Posterior cingulate gyrus (tissue), 11 donors: ENCODE results near the gene SHB.

Experiments
- DNase-seq, 10 donors: peaks; one replicate each; pipeline versions ENCODE4 v3.0.0 to v3.0.0-alpha.2; 2020 to 2021; ENCODE audit warnings: mixed read lengths in 3 of 10
- intact Hi-C: fragments of 100-400 bp; cut with DNase I; formaldehyde crosslinking; loops from one replicate; pipeline ENCODE4 v1.15.1; 2023

The SHB gene

DNA sequence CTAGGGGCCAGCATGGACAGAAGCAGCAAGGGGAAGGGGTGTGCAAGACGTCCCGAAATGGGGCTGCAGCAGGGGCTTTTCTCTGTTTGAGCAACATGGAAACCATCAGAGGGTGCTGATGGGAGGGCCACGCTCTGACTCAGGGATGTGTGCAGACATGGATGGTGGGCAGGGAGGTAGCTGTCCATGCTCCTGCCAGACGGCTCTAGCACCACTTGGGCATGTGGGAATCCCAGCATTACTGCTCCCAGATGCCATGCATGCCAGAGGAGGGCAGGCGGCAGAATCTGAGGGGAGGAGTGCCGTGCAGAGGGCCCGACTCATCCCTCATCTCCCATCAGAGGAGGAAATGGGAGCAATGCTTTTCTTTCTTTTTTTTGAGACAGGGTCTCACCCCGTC, 119.5 kb downstream of the SHB start:
- peak in 2 of 10 donors; percentile 57 to 86 for DNase-seq
- intact Hi-C loops = no loop called here

DNA sequence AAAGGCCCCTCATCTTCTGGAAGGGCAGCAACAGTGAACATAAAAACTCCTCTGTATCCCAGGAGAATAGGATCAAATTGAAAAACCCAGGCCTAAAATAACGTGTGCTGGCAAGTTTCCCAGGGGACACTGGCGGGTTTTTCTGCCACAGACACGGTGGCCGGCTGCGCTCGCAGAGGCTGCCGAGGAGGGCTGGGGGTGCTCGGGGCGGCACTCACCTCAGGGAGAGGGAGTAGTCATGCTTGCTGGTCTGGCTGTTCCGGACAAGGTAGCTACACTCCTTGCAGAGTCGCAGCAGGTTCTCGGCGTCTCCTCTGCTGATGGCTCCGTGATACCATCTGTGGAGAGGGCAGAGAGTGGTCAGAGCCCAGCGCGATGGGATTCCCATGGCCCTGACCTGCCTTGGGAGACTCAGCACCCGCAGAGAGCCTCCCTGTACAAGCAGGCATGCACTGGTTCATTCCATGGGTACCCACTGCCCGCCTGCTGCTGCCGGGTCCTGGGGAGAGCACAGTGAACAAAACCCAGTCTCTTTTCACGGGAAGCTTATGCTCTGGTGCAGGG, 120.5 kb downstream of the SHB start:
- intact Hi-C loops = no loop called here
- peak in 2 of 10 donors; percentile 71 to 80 for DNase-seq

DNA sequence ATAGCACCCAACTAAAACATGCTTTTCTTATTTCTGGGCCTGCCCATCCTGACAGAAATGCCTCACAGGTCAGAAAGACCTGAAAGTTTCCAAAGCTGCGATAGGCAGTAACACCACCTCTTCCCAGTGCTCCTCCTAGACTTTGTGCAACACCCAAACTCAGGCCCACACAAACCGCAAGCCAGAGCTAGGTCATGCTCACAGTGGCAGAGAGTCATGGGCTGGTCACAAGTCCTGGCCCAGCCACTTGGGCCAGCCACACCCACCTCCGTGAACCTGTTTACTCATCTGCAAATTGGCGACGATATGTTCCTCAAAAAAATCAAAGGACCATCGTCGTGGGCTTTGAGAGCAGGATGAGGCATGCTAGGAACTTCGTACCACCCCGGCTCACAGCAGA, 121.0 kb downstream of the SHB start:
- DNase-seq = peak in 2 of 10 donors; percentile 3 to 27
- intact Hi-C loops = no loop called here

DNA sequence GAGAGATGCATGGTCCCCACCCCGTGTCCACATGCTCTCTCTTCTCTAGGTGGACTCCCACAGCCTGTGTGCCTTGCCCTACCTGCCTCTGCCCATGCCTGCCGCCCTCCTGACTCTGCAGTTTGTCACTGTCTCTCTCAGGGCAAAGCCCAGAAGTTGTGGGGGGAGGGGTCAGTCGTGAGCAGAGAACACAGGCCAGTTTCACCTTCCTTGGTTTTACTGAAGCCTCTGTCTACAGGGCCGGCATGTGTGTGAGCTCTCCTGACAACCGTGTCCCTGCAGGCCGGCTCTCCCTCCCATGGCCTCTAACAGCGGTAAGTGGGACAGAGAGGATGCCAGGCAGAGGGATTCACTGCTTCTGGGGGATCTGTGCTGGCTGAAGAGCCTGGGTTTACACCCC, 121.6 kb downstream of the SHB start:
- intact Hi-C loops = no loop called here
- DNase-seq = peak in 2 of 10 donors; percentile 53 to 70

DNA sequence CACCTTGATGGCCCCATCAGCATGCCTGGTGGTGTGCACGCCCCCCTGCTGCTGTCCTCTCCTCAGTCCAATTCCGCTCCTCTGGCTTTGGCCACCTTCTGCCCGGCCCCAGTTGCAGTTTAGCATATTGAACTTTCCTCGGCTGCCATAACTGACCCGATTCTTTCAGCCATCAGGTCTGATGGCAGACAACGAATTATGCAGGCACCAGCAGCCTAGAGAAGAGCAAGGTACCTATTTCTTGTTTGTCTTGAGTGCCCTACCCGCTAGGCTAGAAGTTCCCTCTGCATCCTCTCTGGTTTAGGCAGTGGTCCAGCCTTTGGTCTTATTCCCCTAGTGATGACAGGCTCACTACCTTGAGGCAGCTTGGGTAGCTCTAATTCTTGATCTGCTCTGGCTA, 122.1 kb downstream of the SHB start:
- intact Hi-C loops = no loop called here
- peak in 1 of 10 donors; percentile 43 for DNase-seq

DNA sequence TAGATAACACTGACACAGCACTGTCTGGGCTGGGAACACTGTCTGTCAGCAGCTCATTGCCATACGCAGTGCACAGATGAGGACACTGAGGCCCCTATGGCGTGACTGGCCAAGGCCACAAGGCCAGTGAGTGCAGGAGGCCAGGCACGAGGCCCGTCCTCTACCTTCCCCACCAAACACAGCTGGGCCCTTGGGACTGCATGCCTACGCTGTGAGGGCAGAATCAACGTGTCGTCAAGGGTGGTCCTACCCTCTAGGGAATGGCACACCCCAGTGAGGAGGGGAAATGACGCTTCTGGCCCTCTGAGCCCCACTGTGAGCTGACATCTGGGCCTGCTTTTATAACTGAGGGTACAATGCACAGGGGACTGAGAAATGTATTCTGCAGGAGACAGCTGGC, 123.0 kb downstream of the SHB start:
- intact Hi-C loops = no loop called here
- DNase-seq = peak in 1 of 10 donors; percentile 55

DNA sequence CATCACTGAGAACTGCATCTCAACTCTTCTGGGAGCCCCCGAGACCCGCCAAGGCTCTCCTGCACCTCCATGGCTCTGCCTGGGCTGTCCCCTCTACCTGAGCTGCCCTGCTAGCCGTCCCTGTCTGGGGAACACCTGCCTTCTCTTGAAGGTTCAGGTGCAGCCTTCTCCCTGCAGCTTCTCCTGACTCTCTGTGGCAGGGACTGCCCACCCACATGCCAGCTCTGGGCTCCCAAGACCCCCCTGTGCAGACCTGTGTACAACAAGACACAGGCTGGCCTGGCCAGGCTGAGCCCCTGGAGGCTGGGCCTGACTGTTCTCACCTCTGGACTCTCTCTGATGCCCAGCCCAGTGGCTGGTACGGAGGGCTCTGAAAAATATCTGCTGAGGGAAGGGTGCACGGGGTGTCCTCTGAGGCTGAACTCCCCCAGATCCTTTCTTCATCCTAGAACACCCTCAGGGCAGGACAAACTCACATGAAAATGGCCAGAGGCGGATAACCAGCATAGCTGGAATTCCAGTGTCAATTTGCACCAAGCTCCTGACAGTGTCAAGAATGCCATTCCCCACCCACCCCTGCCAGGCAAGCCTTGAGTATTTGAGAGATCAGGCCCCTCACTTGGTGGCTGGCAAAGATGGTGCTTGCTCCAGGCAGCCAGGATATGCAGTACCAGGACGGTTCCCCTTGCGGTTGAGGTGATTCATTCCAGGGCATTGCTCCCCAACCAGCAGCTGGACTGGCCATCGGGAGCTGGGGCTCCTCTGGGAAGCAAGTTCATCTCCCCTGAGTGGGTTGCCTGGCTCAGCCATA, 124.2 kb downstream of the SHB start:
- intact Hi-C loops = no loop called here

DNA sequence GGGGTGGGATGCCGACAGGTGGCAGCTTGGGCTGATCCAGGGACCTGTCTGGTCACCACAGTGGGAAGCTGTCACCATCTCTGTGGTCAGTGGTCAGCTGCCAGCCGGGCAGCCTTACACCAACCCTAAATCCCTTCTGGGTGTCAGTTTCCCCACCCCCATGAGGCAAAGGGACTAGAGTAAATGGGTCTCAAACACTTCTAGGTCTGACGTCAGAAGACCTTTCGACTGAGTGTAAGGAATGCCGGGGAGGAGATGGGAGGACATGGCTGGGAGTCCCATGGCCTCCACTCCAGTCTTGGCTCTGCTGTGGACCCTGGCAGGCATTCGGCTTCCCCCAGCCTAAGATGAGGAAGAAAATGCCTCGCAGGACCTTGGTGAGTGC, 124.8 kb downstream of the SHB start:
- DNase-seq = no peak

More for the DNA sequence above, 124.2 kb downstream of the SHB start:
- peak in 2 of 10 donors; percentile 61 to 76 for DNase-seq

DNA sequence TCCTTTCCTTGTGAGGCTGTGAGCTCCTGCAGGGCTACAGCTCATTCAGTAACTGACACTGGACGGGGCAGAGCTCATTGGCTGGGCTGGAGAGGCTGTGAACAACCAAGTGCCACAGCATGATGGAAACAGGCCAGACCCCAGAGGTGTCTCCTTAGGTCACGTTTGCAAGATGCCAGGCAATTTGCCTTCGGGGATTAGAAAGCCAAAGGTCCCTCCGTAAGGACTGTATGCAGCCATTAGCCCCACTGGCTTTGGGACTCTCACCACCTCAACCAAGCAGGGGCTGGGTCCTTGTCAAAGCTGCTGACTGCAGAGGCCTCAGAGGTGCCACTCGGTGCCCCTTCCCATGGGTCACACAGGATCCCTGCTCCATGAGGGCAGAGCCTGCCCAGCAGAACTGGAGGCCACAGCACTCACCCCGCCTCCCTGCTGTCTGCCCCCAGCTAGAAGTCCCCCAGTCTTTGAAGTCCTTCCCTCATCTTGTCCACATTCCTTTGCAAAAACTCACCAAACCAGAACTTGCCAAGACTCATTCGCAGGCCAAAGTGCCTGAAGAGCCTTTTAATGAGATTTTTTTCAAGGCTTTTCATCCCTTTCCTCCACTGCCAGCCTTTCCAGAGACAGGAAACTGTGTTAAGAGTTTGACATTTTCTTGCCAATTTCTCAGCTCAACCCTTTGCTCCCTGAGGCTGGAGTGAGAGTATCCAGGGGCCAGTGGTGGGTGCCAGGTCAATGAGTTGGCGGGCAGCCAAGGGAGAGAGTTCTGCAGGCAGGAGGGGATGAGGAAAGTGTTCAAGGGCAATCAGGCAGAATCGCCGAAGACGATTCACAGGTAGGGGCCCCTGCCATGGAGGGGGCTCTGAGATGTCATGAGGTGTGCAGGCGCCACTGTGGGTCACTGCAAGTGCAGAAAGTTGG, 125.4 kb downstream of the SHB start:
- DNase-seq = peak in 2 of 10 donors; percentile 77 to 85
- intact Hi-C loops = no loop called here

More for the DNA sequence above, 124.8 kb downstream of the SHB start:
- intact Hi-C loops = no loop called here

DNA sequence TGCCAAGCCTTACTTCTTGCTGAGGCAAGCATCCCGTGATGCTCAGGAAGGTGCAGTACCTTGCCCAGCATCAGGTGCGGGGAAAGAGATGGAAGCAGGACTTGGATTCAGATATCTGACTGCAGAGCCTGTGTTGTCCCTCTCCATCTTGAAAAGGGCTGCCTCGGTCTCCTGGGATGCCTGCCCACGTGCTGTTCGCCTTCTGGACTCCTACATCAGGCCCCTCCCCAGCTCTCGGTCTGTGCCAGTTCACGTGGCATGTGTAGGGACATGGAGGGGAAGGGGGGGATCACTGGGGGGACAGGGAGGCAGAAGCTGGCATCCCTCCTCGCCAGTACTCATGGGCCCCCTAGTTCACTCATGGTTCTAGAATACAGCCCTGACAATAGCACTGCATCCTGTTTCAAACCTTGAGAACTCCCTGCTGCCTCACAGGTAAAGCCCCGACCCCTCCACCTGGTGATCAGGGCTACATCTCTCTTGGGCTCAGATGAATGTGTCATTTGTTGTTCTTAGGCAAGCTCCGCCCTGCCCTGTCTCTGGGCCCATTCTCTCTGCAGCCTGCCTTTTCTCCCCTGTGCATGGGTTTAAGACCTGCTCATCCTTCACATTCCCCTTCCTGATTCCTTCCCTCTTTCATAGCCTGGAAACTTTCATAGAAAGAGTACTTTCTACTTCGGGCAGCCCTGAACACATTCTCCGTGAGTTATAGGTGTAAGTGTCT, 126.2 kb downstream of the SHB start:
- intact Hi-C loops = no loop called here
- DNase-seq = peak in 2 of 10 donors; percentile 70 to 73

DNA sequence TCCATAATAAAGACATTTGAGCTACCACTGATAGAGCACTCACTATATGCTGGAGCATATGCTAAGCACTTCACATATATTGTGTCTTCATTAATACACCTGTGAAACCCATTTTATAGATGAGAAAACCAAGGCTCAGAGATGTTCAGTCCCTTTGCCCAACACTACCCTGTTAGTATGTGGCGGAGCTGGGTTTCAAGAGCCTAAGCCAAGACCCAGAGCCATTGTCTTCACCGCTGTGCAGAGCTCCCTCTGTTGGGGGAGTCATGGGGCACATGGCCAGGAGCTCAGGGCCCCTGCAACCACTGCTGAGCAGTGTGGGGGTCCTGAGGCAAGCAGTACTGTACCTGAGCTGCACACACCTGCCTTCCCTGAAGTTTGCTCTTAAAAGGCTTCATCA, 127.8 kb downstream of the SHB start:
- intact Hi-C loops = no loop called here

DNA sequence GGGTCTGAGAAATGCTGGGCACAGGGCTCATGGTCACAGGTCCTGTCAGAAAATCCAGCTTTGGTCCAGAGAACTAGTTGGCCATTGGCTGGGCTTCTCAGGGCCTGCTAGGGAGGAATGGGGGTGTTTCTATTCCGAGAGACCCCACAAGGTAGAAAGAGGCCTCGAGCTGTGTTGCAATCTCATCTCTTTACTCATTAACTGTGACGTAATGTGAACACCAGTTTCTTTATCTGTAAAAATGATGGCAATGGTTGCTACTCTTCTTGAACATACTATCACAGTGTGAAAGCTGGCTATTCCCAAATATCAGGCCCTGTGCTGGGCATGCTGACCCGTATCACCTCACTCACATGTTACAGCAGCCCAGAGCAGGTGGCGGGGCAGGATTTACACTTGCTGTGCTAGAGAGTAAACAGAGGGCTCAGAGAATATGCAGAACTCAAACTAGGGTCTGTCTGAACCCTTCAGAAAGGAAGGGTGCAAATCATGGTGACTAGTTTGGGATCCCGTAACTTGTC, 129.4 kb downstream of the SHB start:
- peak in 1 of 10 donors; percentile 14 for DNase-seq
- intact Hi-C loops = no loop called here

More for the DNA sequence above, 127.8 kb downstream of the SHB start:
- DNase-seq = peak in 2 of 10 donors; percentile 12 to 48

DNA sequence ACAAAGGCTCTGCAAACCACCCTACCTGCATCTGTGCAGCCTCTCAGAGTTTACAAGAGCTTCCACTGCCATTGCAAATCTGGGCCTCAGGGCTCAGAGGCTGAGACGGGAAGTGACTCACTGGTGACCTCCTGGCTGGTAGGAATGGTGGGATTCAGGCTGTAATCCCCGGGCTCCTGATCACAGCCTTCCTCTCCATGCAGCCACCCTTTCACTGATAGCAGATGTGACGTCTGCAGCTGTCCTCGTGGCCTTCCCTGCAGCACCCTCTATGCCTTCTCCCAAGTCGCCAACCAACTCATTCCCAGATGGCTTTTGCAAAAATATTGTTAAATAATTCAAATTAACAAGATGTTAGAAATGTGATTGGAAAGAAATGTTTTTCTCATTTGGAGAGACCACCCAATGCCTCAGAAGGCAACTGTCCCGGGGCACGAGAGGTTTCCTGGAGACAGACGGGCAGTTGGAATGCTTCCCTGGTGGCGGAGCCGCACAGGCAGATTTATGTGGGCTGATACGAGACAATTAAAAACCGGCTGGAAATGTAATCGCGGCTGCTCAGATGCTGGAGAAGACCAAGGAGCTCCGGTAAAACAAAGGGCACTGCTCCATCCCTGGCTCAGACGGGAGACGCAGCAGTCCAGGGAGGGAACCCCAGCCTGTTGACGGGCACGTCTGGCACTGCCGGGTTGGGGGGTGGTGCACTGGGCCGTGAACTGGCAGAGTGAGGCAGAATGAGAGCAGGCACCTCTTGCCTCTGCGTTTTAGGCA, 130.7 kb downstream of the SHB start:
- intact Hi-C loops = no loop called here
- DNase-seq = peak in 5 of 10 donors; percentile 37 to 84 (median 63)

DNA sequence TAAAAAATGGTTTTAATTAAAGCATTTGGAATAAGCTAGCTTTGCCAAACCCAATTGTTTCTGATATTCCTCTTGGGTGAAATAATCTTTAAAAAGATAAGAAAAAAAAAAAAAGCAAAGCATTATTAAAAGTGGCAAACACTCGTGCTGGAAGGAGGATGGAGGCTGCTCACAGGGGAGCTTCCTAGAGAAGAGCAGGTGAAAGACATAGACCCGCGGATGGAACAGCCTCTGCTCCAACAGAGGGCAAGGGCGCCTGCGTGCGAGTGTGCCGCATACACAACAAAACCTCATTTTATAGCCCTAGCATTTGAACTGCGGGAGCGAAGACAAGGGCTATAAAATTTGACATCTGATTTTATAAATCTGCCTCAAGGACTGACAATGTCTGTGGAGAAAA, 131.7 kb downstream of the SHB start:
- DNase-seq = peak in 2 of 10 donors; percentile 38 to 52
- intact Hi-C loops = no loop called here

DNA sequence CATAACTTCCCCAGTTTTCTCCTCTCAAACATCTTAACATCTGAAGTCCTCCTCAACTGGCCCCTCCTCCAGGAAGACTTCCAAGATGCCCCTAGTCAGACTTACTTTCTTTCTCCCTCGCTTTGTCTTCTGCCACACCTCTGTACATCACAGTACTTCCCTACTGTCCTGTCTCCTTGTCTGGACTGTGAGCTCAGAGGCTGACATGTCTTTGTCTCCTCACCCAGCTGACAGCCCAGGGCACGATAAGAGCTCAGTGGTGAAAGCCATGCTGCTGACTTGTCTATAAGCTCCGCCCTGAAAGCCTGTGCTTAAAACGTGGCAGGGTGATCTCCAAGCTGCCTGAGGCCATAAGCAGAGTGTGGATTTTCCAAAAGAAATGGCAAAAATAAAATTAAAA, 132.1 kb downstream of the SHB start:
- no peak for DNase-seq

DNA sequence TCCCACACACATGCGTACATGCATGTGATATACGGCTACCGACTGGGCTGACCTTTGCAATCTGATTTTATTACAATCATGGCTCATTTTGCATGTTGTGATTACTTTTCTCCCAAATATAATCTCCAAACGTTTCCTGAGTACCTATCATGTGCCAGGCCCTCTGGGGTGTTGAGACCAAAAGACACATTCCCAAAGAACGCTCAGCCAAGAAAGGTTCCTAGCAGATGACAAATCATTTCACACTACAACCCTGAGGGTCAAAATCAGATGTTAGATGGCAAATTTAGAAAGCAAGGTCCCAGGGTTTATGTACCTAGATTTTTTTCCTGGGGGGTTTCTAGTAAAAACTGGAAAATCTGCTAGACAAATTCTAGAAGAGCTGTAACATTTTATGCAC, 132.7 kb downstream of the SHB start:
- DNase-seq = no peak
- intact Hi-C loops = no loop called here

More for the DNA sequence above, 132.1 kb downstream of the SHB start:
- intact Hi-C loops = no loop called here

DNA sequence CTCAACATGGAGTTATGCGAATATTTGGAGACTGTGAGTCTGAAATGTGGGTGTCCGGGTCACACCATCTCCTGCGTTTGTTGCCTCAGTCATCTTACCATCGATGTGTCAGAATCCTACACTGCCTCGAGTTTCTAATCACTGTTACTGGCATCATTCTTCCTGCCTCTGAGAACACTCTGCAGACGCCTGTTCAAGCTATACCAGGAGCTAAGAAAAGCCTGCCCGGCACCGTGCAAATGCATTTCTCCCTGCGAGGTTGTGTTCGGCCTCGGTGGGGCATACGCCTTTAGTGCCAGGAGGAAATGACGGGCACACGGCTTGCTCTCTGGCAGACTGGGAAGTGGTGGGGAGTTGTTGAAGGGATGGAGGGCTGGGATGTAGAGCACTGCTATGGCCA, 133.9 kb downstream of the SHB start:
- DNase-seq = peak in 2 of 10 donors; percentile 69 to 77
- intact Hi-C loops = no loop called here

DNA sequence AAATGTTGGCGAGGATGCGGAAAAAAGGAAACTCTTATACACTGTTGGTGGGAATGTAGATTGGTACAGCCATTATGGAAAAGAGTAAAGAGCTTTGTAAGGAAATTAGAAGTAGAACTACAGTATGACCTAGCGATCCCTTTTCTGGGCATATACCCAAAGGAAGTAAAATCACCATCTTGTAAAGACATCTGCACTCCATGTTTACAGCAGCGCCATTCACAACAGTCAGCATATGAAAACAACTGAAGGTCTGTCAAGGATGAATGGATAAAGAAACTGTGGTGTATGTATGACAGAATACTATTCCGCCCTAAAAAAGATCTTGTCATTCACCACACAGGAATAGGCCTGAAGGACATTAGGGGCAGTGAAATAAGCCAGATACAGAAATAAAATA, 137.4 kb downstream of the SHB start:
- no peak for DNase-seq
- intact Hi-C loops = no loop called here

DNA sequence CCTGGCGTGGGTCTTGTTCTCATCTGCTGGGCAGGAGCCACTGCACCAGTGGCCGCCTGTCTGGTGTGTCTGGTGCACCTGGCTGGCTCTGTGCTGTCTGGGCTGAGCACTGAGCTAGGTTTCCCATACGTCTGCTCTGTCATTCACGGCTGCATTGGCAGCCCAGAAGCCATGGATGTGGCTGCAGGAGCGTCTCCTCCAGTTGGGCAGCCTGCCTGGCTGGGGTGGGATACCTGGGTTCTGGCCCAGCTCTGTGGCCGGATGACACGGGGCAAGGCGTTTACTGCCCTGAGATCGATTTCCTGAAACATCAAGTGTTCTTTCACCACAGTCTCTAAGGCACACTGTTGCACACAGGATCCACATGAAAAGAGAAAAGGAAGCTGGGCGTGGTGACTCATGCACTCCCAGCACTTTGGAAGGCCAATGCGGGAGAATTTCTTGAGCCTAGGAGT, 139.6 kb downstream of the SHB start:
- peak in 2 of 10 donors; percentile 63 to 70 for DNase-seq
- intact Hi-C loops = no loop called here
